K562 (cell line): ENCODE measurements around the gene ZNF761. TPM values are rescaled to one million over a fixed set of nuclear protein-coding genes. Genes with fewer than 3 reads are reported as not detected.

ENCODE experiments used
- ATF1 ChIP-seq, 2 experiments: fragments of 450-650 bp in 1 of 2; IDR thresholded peaks; 2 replicates each; pipeline ENCODE4 v1.6.1; 2016; ENCODE audit warnings: missing compliant biosample characterization in 1 of 2, missing genetic modification characterization in 1 of 2
- CHCHD3 ChIP-seq: fragments of 250-450 bp; sonication (Bioruptor Pico); IDR thresholded peaks from 2 replicates; pipeline ENCODE4 v2.1.2; 2022; ENCODE audit warnings: mild to moderate bottlenecking
- HOXB6 ChIP-seq: fragments of 250-450 bp; sonication (Bioruptor Pico); IDR thresholded peaks from 2 replicates; pipeline ENCODE4 v1.5.1; 2022; ENCODE audit warnings: mild to moderate bottlenecking, borderline replicate concordance
- PPARD ChIP-seq: fragments of 250-450 bp; sonication (Bioruptor Pico); IDR thresholded peaks from 2 replicates; pipeline ENCODE4 v1.8.0; 2022; ENCODE audit warnings: inconsistent platforms, mild to moderate bottlenecking, moderate library complexity
- ZC3H11A ChIP-seq: IDR thresholded peaks from 2 replicates; pipeline ENCODE4 v1.6.1; 2012; ENCODE audit warnings: low read depth, low read length, improper control_type of control experiment
- polyA plus RNA-seq, 8 experiments: library from polyadenylated mRNA; depleted of rRNA in 4 of 8; stranded (reverse) in 5 of 8; unstranded in 3 of 8; fragments of >200 nt; fragmentation: Nextera tagmentation in 2 of 8; fragmentation: Illumina TruSeq in 1 of 8; extraction: Ambion mirVana in 2 of 8; extraction: Trizol in 1 of 8; gene quantifications; 2 replicates each; pipeline versions ENCODE4 v1.2.1 to v1.2.3, GENCODE V29; 2011 to 2014; ENCODE audit warnings: inconsistent platforms in 1 of 8, missing spikeins in 1 of 8
- total RNA-seq, 7 experiments: library from RNA; depleted of rRNA in 6 of 7; stranded (reverse); fragments of >200 nt in 6 of 7; fragmentation: Illumina TruSeq in 2 of 7; extraction: Trizol in 2 of 7; gene quantifications; 2 replicates each; pipeline versions ENCODE4 v1.2.1 to v1.2.3, GENCODE V29; 2011 to 2021; ENCODE audit warnings: low replicate concordance in 1 of 7
- TF ChIP-seq, protein P1 (sequence below): fragments of 250-450 bp; sonication (Bioruptor Pico); IDR thresholded peaks from 2 replicates; pipeline ENCODE4 v1.9.0; 2021; ENCODE audit warnings: mild to moderate bottlenecking, inconsistent platforms
- TF ChIP-seq, protein P2 (sequence below): fragments of 200-800 bp; sonication (Bioruptor generic); IDR thresholded peaks from 2 replicates; pipeline ENCODE4 v1.6.1; 2016; ENCODE audit warnings: missing genetic modification characterization, missing compliant biosample characterization
- TF ChIP-seq, protein P3 (sequence below): fragments of 250-450 bp; sonication (Bioruptor Pico); IDR thresholded peaks from 2 replicates; pipeline ENCODE4 v1.9.0; 2021; ENCODE audit warnings: mild to moderate bottlenecking
- TF ChIP-seq, protein P4 (sequence below): fragments of 450-650 bp; IDR thresholded peaks from 2 replicates; pipeline ENCODE4 v1.6.1; 2018; ENCODE audit warnings: mild to moderate bottlenecking, low read depth; ENCODE audit not compliant: partially characterized antibody

The ZNF761 gene
- total and polyA plus RNA-seq, 9 of the 15 experiments (the other 6 are each of a cell fraction or from before 2014, with no cell fraction given) = 10.3 to 30.2 (median 17.0) TPM

DNA sequence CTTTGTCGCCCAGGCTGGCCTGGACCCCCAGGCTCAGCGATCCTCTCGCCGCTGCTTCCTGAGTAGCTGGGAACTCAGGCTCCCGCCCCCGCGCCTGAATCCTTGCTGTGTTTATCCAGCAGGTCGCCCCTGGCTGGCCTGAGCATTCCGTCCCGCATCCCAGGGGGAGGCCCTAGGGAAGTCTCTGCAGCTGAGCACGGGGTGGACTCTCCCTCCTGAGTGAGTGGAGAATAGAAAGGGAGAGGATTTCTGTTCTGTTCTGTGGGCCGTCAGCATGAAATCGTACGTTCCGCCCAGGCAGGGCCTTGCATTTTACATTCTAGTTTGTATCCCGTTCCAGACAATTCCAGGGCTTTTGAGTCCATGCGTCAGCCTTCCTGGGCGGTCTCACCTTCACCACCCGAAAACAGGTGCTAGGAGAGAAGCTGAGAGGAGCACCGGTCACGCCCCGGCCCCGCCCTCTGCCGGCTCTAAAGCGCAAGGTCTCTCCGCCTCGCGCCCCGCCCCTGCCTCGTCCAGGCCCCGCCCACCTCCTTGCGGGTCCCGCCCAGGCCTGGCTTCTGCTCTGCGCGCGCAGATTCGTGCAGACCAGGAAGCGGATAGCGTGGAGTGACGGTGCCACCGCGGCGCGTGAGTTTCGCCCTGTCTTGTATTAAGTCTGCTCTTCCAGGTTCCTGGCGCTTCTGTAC is at the start of gene ZNF761 (continued):
- no peak for TF ChIP-seq ZC3H11A
- no peak for TF ChIP-seq PPARD (CRISPR knock-in tag)
- TF ChIP-seq, protein P1, sequence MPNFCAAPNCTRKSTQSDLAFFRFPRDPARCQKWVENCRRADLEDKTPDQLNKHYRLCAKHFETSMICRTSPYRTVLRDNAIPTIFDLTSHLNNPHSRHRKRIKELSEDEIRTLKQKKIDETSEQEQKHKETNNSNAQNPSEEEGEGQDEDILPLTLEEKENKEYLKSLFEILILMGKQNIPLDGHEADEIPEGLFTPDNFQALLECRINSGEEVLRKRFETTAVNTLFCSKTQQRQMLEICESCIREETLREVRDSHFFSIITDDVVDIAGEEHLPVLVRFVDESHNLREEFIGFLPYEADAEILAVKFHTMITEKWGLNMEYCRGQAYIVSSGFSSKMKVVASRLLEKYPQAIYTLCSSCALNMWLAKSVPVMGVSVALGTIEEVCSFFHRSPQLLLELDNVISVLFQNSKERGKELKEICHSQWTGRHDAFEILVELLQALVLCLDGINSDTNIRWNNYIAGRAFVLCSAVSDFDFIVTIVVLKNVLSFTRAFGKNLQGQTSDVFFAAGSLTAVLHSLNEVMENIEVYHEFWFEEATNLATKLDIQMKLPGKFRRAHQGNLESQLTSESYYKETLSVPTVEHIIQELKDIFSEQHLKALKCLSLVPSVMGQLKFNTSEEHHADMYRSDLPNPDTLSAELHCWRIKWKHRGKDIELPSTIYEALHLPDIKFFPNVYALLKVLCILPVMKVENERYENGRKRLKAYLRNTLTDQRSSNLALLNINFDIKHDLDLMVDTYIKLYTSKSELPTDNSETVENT (CRISPR knock-in tag) = no peak
- TF ChIP-seq CHCHD3 (CRISPR knock-in tag) = no peak
- TF ChIP-seq, protein P2, sequence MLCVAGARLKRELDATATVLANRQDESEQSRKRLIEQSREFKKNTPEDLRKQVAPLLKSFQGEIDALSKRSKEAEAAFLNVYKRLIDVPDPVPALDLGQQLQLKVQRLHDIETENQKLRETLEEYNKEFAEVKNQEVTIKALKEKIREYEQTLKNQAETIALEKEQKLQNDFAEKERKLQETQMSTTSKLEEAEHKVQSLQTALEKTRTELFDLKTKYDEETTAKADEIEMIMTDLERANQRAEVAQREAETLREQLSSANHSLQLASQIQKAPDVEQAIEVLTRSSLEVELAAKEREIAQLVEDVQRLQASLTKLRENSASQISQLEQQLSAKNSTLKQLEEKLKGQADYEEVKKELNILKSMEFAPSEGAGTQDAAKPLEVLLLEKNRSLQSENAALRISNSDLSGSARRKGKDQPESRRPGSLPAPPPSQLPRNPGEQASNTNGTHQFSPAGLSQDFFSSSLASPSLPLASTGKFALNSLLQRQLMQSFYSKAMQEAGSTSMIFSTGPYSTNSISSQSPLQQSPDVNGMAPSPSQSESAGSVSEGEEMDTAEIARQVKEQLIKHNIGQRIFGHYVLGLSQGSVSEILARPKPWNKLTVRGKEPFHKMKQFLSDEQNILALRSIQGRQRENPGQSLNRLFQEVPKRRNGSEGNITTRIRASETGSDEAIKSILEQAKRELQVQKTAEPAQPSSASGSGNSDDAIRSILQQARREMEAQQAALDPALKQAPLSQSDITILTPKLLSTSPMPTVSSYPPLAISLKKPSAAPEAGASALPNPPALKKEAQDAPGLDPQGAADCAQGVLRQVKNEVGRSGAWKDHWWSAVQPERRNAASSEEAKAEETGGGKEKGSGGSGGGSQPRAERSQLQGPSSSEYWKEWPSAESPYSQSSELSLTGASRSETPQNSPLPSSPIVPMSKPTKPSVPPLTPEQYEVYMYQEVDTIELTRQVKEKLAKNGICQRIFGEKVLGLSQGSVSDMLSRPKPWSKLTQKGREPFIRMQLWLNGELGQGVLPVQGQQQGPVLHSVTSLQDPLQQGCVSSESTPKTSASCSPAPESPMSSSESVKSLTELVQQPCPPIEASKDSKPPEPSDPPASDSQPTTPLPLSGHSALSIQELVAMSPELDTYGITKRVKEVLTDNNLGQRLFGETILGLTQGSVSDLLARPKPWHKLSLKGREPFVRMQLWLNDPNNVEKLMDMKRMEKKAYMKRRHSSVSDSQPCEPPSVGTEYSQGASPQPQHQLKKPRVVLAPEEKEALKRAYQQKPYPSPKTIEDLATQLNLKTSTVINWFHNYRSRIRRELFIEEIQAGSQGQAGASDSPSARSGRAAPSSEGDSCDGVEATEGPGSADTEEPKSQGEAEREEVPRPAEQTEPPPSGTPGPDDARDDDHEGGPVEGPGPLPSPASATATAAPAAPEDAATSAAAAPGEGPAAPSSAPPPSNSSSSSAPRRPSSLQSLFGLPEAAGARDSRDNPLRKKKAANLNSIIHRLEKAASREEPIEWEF = no peak
- TF ChIP-seq ATF1 (CRISPR knock-in tag; IDR thresholded peaks at IDR 0.05) = no peak
- no peak for TF ChIP-seq ATF1 (tag; IDR thresholded peaks at IDR 0.05)
- TF ChIP-seq HOXB6 (CRISPR knock-in tag) = no peak
- TF ChIP-seq, protein P3, sequence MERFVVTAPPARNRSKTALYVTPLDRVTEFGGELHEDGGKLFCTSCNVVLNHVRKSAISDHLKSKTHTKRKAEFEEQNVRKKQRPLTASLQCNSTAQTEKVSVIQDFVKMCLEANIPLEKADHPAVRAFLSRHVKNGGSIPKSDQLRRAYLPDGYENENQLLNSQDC (CRISPR knock-in tag) = no peak
- TF ChIP-seq, protein P4, sequence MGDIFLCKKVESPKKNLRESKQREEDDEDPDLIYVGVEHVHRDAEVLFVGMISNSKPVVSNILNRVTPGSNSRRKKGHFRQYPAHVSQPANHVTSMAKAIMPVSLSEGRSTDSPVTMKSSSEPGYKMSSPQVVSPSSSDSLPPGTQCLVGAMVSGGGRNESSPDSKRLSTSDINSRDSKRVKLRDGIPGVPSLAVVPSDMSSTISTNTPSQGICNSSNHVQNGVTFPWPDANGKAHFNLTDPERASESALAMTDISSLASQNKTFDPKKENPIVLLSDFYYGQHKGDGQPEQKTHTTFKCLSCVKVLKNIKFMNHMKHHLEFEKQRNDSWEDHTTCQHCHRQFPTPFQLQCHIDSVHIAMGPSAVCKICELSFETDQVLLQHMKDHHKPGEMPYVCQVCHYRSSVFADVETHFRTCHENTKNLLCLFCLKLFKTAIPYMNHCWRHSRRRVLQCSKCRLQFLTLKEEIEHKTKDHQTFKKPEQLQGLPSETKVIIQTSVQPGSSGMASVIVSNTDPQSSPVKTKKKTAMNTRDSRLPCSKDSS = no peak
